Activated CD4-positive, alpha-beta T cell treated with anti-CD3 and anti-CD28 coated beads for 24 hours (primary cell): ENCODE measurements around the gene TRAF5.

Source experiments
- DNase-seq, 2 donors: peaks; one replicate each; pipeline ENCODE4 v3.0.0-alpha.2; 2020; ENCODE audit warnings: low read depth in 2 of 2

TRAF5 gene

GRCh38 chr1:211327346-211327921, 801 bp downstream of the TRAF5 start:
- no peak for DNase-seq

DNA sequence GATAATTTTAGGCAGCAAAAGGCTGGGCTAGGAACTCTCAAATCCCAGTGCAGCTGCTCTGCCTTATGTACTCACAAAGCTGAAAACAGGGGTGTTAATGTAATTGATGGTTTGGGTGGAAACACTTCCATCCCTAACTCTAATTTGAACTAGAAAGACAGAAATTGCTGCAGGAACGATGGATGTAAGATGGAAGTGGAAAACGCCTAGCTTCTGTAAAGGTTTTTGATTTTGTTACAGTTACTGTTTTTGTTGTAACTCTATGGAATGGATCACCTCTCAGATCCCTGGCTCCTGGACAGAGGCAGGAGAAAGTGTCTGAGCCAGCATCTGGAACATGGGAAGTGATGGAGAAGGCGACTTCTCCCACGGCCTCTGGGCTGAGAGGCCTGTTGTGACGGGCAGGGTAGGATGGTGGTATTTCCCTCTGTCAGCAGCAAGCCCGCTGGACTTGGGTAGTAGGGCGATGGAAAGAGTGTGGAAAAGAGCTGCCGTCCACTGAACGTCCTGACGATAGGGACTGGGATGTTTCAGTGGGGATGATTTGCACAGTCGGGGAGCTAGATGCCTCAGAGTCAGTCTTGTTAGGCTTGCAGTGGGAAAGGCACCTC, 1.6 kb downstream of the TRAF5 start:
- DNase-seq: no peak

DNA sequence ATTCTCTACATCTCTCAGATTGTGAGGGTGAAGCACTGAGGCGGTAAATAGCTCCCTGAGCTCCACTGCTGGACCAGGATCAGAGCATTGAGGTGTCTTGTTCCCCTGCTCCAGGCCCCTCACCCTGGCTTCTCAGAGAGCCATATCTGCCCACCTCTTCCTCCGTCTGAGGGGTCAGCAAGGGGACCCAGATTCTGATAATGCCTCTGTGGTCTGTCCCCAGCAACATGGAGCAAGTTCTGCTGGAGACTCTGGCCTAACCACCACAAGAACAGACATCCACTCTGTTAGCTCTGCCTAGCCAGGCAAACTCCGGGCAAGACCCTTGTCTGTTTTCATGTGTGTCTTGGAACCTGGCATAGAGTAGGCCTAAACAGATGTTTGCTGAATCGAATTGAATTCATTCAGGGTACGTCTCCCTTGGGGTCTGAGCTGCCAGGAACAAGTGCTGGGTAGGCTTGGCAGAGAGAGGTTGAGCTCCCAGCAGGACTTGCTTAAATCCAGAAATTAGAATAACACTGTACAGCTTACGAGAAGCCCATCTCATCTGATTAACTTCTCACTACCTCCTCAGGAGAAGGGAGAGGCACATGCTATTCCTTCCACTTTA, 2.3 kb downstream of the TRAF5 start:
- DNase-seq: no peak

- no peak for DNase-seq
These were observed 3.1 kb downstream of the TRAF5 start for GRCh38 chr1:211329764-211330201.

GRCh38 chr1:211330282-211330936, 3.8 kb downstream of the TRAF5 start:
- no peak for DNase-seq

GRCh38 chr1:211331011-211331709, 4.5 kb downstream of the TRAF5 start:
- DNase-seq: no peak

DNA sequence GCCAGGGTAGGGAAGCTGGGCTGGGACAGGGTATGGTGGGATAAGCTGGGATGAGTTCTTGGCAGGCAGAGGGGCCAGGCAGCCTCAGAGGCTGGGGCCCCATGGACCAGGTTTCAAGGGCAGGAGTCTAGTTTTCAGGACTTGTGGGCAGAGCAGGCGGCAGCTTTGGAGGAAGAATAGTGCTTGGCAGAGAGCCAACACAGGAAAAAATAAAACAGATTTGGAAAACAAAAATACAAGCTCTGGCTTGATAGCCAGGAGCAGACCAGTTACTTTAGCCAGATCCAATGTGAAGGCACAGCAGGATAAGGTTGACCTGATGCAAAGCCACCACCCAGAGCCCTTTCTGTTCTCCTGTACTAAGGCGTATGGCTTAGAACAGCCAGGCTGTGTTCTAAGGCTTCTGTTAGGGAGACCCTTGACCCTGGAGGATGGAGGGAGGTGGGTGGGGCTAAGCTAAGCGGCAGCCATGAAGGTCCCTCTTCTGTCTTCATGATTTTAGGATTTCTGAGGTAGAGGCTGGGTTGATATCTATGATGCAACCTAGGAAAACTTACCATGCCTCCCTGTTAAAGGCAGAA, 5.5 kb downstream of the TRAF5 start:
- no peak for DNase-seq

- DNase-seq: no peak
These were observed 6.2 kb downstream of the TRAF5 start for GRCh38 chr1:211332830-211333229.

GRCh38 chr1:211333906-211334305, 7.3 kb downstream of the TRAF5 start:
- DNase-seq: no peak

DNA sequence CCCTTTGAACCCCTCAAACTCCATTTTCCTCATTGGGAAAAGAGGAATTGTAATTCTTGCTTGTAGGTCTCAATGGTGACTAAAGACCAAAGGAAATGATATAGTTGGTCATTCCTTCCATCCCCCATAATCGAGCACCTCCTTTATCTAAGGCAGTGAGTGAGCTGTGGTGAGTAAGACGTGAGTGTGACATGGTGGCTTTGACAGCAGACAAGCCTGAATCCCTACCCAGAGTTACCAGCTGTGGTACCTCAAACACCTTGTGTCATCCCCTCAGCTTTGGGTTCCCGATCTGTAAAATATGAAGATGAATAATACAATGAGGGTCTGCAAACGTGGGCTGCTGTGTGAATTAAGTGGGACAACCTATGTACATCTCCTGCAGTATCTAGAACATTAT, 8.4 kb downstream of the TRAF5 start:
- DNase-seq: no peak

DNA sequence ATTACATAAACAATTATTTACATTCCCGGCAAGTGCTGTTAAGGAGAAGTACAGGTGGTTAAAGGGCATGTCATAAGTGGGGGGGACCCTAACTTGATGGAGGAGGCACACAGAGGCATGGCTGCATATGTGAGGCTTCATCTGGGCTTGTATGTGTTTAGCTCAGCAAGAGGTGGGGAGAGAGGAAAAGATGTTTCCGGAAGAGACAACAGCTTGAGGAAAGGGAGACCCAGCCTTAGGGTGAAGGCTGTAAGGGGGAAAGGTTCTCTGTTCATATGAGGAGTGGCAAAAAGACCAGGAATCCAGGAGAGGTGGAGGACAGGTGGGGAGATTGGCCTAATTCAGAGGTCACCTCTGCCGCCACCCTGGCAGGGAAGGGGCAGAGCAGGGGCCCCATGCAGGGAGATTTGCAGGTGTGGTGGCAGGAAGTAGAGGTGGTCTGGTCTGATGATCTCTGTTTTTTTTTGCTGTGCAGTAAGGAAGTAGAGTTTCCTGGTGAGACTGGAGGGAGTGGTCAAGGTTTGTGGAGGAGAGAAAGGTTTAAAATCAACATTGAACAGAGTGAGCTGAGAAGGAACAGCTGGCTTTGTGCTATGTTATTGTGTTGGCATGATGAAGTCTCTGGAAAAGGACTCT, 9.0 kb downstream of the TRAF5 start:
- DNase-seq: no peak

DNA sequence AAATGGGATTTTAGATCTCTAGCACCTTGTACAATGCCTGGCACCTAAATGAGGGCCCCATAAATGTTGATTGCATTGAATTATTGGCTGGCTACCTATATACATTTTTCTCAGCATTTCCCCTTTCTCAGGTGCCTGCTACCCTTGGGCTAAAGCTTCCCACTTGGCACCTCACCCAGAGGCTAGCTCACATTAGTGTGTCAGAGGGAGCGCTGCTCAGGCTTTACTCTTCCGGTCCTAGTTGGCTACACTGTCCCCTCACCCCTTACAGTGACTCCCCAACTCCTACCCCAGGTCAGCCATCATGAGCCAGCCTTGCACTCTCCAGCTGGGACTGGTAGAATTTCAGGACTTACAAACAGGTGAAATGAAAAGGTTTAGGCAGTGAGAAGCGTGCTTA, 9.5 kb downstream of the TRAF5 start:
- no peak for DNase-seq

DNA sequence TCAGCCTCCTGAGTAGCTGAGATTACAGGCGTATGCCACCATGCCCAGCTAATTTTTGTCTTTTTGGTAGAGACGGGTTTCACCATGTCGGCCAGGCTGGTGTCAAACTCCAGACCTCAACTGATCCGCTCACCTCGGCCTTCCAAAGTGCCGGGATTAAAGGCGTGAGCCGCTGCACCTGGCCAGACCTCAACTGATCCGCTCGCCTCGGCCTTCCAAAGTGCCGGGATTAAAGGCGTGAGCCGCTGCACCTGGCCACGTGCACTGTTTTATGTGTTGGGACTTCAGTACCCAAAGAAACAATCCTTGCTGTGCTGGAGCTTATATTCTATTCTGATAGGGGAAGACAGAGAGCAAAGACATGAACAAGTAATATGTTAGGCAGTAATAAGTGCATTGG, 10.1 kb downstream of the TRAF5 start:
- no peak for DNase-seq

DNA sequence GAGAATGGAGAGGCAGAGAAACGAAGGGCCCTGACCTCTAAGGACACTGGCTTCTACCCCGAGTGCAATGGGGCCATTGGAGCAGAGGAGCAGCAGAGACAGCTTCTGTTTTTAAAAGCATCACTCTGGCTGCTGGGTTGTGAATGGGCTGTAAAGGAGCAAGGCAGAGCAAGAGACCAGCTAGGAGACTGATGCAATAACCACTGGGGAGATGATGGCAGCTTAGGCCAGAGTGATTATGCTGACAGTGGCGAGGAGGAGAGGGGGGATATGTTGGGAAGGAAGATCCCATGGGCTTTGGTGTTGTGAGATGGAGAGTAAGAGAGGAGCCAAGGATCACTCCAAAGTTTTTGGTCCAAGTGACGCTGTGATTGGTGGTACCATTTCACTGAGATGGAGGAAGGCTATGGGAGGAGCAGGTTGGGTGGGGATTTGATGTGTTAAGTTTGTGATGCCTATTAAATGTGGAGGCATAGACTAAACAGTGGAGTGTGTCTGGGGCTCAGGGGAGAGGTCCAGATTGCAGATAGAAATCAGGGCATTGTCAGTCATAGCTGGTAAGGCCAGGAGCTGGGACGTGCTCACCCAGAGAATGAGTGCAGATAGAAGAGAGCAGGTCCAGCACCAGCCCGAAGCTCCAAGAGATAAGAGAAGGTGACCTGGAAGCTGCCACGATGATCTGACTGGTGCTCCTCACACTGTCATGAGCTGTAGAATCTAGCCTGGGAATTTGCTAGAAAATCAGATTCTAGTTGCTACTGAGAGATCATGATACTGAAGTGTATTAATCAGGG, 11.0 kb downstream of the TRAF5 start:
- DNase-seq: no peak

- no peak for DNase-seq
These were observed 11.6 kb downstream of the TRAF5 start for GRCh38 chr1:211338224-211338620.

- DNase-seq: no peak
These were observed 13.0 kb downstream of the TRAF5 start for GRCh38 chr1:211339631-211340041.

DNA sequence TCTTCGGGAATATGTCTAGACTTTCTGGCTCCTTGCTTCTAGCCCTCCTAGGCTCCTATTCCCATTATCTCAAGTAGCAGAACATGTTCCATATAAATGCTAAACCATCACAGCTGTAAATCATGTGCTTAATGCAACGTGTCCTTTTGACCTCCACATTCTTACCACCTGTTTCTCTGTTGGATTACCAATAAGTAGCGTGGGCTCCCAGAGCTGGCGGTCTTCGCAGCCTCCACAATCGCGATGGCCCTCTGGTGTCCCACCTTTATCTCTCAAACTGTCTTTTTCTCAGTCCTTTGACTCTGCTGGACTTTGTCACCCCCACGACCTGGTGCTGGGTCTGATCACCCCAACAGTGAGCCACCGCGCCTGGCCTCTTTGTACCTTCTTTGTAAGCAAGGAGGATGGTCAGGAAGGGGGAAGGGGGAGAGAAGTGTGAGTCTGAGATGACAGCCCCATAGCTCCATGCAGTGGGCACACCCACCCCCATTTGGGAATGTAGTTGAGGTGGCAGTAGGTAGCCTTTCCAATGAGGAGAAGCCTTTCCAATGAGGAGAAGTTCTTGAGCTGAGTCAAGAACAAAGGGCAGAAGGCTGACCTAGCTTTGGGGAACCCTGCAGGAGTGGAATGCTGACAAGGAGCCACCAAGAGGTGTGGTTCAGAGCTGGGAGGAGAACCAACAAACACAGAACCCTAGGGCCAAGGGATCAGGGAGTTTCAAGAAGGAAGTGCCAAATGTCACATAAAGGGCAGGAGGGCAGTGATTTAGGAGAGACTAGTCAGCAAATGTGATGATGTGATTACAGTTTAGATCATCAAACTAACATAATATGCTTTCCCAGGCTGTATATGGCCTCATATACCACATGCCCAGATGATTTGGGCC, 14.2 kb downstream of the TRAF5 start:
- no peak for DNase-seq

DNA sequence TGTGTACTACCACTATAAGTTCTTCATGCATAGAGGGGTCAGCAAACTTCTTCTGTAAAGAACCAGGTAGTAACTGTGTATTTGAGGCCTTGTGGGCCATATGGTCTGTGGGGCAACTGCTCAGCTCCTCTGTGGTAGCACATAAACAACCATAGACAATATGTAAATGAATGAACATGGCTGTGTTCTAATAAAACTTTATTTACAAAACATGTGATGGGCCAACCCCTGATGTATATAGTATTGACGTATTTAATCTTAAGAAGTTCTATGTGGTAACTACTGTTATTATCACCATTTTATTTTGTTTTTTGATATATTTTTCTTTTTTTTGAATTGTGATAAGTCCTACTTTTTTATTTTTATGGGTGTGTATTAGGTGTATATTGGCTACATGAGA, 15.4 kb downstream of the TRAF5 start:
- DNase-seq: no peak

GRCh38 chr1:211343607-211344006, 17.0 kb downstream of the TRAF5 start:
- DNase-seq: no peak

- no peak for DNase-seq
These were observed 17.6 kb downstream of the TRAF5 start for GRCh38 chr1:211344152-211344618.
